Subcutaneous abdominal adipose tissue (tissue), 5 donors: ENCODE results near the gene DGKZ.

Experiments
- H3K27ac ChIP-seq: one replicate; pipeline ENCODE4 v1.7.0; 2013; ENCODE audit warnings: low read depth, mild to moderate bottlenecking, inconsistent platforms, low read length, moderate library complexity
- H3K27me3 ChIP-seq, 5 donors: one replicate each; pipeline ENCODE4 v1.7.0; 2013; ENCODE audit warnings: low read length in 5 of 5, inconsistent platforms in 1 of 5; ENCODE audit not compliant: control insufficient read depth in 5 of 5, insufficient read depth in 4 of 5
- H3K36me3 ChIP-seq, 5 donors: one replicate each; pipeline ENCODE4 v1.7.0; 2013; ENCODE audit warnings: low read length in 5 of 5; ENCODE audit not compliant: control insufficient read depth in 5 of 5, insufficient read depth in 5 of 5
- H3K4me1 ChIP-seq, 5 donors: one replicate each; pipeline ENCODE4 v1.7.0; 2013; ENCODE audit warnings: low read length in 5 of 5, mild to moderate bottlenecking in 3 of 5, moderate library complexity in 1 of 5; ENCODE audit not compliant: control insufficient read depth in 5 of 5, insufficient read depth in 5 of 5
- H3K4me3 ChIP-seq, 5 donors: one replicate each; pipeline ENCODE4 v1.7.0; 2013; ENCODE audit warnings: low read length in 5 of 5, low read depth in 1 of 5
- H3K9ac ChIP-seq, 5 donors: one replicate each; pipeline ENCODE4 v1.7.0; 2013; ENCODE audit warnings: low read length in 5 of 5, mild to moderate bottlenecking in 4 of 5, moderate library complexity in 3 of 5
- H3K9me3 ChIP-seq, 5 donors: one replicate each; pipeline ENCODE4 v1.7.0; 2013; ENCODE audit warnings: low read length in 5 of 5; ENCODE audit not compliant: control insufficient read depth in 5 of 5
- donor health status: healthy.
- donor health status: healthy.
- donor health status: healthy.
- donor health status: healthy.
- donor health status: healthy.

The DGKZ gene

DNA sequence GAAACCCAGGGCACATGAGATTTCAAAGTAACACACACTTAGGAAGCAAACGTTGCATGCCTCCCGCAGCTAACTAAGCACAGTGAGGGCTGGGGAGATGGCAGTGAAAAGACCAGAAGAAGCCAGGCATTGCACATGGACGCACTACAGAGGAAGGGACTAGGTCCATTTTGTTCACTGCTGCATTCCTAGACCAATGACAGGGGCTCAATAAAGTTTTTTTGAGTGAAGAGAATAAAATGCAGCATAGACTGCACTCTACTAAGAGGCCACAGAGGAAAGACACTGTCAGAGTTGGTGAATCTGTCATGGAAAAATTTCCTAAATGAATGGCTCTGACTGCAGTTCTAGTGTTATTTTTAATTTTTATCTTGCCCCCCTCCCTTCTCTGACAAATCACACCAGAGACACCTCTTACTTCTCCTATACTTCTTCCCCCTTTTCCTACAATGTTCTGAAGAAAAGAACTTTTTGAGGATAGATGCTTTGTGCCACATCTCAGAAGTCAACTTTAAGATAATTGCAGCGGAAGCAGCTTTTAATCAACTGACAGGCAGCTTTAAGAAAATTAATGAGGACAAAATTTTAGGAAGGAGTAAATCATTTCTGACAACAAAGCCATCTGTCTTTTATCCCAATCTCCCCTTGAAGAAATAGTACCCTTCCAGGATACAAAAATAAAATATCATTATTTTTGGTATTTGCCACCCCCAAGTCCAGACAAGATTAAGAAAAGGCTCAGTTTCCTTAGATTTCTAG lies 79.1 kb downstream of the DGKZ start:
- H3K9ac ChIP-seq = no peak overlapping the region
- H3K27ac ChIP-seq = no peak overlapping the region
- H3K4me1 ChIP-seq = peaks cover 0 to 16% (median 11%) of the 10 kb centered on the region in 5 donors
- H3K4me3 ChIP-seq = no peak overlapping the region
- H3K9me3 ChIP-seq = no peaks in the 10 kb centered on the region
- H3K36me3 ChIP-seq = peaks cover 17 to 55% (median 34%) of the 10 kb centered on the region in 5 donors
- H3K27me3 ChIP-seq = no peaks in the 10 kb centered on the region

DNA sequence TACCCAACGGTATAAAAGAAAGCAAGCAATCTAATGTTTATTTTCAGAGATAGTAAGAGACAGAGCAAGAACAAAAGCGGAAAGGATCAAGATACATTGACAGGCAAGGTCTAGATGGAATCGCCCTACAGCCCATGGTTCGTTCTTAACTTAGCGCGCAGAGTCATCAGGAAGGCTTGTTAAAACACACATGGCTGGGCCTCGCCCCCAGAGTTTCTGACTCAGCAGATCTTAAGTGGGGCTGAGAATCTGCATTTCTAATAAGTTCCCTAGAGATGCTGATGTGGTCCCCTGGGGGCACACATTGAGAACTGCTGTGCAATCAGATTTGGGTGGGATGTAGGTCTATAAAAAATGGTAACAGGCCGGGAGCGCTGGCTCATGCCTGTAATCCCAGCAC lies 80.1 kb downstream of the DGKZ start:
- Histone ChIP-seq H3K36me3 (peaks cover 15 to 48% (median 27%) of the 10 kb centered on the region in 5 donors), H3K4me1 (peaks cover 0 to 18% (median 12%) of the 10 kb centered on the region in 5 donors), H3K27ac (no peak overlapping the region), H3K27me3 (no peaks in the 10 kb centered on the region), H3K4me3 (no peak overlapping the region), H3K9ac (no peak overlapping the region), H3K9me3 (no peaks in the 10 kb centered on the region)

DNA sequence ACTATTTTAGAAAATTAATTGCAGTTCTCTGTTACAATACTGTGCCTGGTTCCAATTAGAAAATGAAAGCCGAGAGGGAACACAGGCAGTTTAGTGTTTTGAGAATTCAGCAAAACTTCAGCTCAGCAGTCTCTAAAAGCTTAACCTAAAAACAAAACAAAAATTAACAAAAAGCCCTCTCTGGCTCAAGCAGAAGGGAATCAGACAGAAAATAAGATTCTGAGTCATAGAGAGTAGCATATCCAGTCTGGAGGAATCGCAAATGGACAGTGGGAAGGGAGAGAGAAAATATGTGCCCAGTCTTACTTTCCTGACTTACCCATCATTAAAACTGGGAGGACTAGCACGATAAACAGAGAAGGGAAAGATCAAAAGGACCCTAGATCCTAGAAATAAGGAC lies 82.5 kb downstream of the DGKZ start:
- no peaks in the 10 kb centered on the region for H3K27me3 ChIP-seq
- no peak overlapping the region for H3K4me3 ChIP-seq
- H3K9me3 ChIP-seq = no peaks in the 10 kb centered on the region
- no peak overlapping the region for H3K27ac ChIP-seq
- peaks cover 11 to 59% (median 38%) of the 10 kb centered on the region in 5 donors for H3K36me3 ChIP-seq
- H3K9ac ChIP-seq = peak overlapping the region in 1 of 5 donors; percentile 15
- H3K4me1 ChIP-seq = peaks cover 0 to 18% (median 12%) of the 10 kb centered on the region in 5 donors
